Activated T-cell treated with anti-CD3 and anti-CD28 coated beads, Interleukin-2, amount 50 U/mL, for 4 hours (primary cell): ENCODE results near the gene MS4A8. TPM values are rescaled to one million over a fixed set of nuclear protein-coding genes. Genes with fewer than 3 reads are reported as not detected.
"Not testable (repeated sequence)": the region's sequence is repeated elsewhere in the genome, so short reads cannot be mapped to it uniquely, and the experiment has no call there.

Experiments
- ATAC-seq, 2 donors: fragments of 200-7000 bp; cut with Tn5 transposase; one replicate each; pipeline ENCODE4 v1.10.0; 2021
- DNase-seq: peaks from one replicate; pipeline ENCODE4 v3.0.0-alpha.2; 2020
- H3K27me3 Mint-ChIP-seq: one replicate; pipeline ENCODE4 v1.8.0; 2021; ENCODE audit warnings: low read depth, mixed read lengths
- H3K36me3 Mint-ChIP-seq: one replicate; pipeline ENCODE4 v1.8.0; 2022; ENCODE audit warnings: mixed read lengths; ENCODE audit not compliant: insufficient read depth
- H3K4me1 Mint-ChIP-seq: one replicate; pipeline ENCODE4 v1.8.0; 2021; ENCODE audit warnings: low read depth, mixed read lengths
- H3K4me3 Mint-ChIP-seq: one replicate; pipeline ENCODE4 v1.8.0; 2021; ENCODE audit warnings: mild to moderate bottlenecking, moderate library complexity, mixed read lengths
- H3K9me3 Mint-ChIP-seq: one replicate; pipeline ENCODE4 v1.8.0; 2021; ENCODE audit warnings: mixed read lengths
- total RNA-seq, 3 donors: library from RNA; stranded (reverse); gene quantifications; one replicate each; pipeline ENCODE4 v1.2.1, GENCODE V29; 2021

Gene MS4A8
- total RNA-seq, 3 donors from 2014 or later: not detected

GRCh38 chr11:60710482-60710881, 11.1 kb downstream of the MS4A8 start:
- H3K4me1 Mint-ChIP-seq: no peaks in the 10 kb centered on the region
- H3K27me3 Mint-ChIP-seq: peaks cover 16% of the 10 kb centered on the region
- no peak for DNase-seq
- no peaks in the 10 kb centered on the region for H3K36me3 Mint-ChIP-seq
- H3K9me3 Mint-ChIP-seq: no peaks in the 10 kb centered on the region
- ATAC-seq: no peak
- H3K4me3 Mint-ChIP-seq: no peak overlapping the region

- Mint-ChIP-seq H3K9me3 (no peaks in the 10 kb centered on the region), H3K4me1 (no peaks in the 10 kb centered on the region), H3K27me3 (peaks cover 16% of the 10 kb centered on the region), H3K36me3 (no peaks in the 10 kb centered on the region), H3K4me3 (no peak overlapping the region)
- DNase-seq (no peak), ATAC-seq (no peak)
Measured at GRCh38 chr11:60711276-60711675, 11.9 kb downstream of the MS4A8 start.

- H3K36me3 Mint-ChIP-seq, ATAC-seq, H3K9me3 Mint-ChIP-seq, H3K4me3 Mint-ChIP-seq, DNase-seq, H3K4me1 Mint-ChIP-seq: not testable (repeated sequence)
- peaks cover 26% of the 10 kb centered on the region for H3K27me3 Mint-ChIP-seq
Measured at GRCh38 chr11:60713423-60713822, 14.0 kb downstream of the MS4A8 start.

- H3K27me3 Mint-ChIP-seq: peaks cover 37% of the 10 kb centered on the region
- no peaks in the 10 kb centered on the region for H3K9me3 Mint-ChIP-seq
- DNase-seq (no peak), ATAC-seq (no peak)
- H3K4me3 Mint-ChIP-seq: no peak overlapping the region
- H3K36me3 Mint-ChIP-seq: no peaks in the 10 kb centered on the region
- no peaks in the 10 kb centered on the region for H3K4me1 Mint-ChIP-seq
Measured at GRCh38 chr11:60717956-60718355, 18.5 kb downstream of the MS4A8 start.

GRCh38 chr11:60718524-60719316, 19.3 kb downstream of the MS4A8 start:
- H3K9me3 Mint-ChIP-seq: no peaks in the 10 kb centered on the region
- no peaks in the 10 kb centered on the region for H3K36me3 Mint-ChIP-seq
- no peak overlapping the region for H3K4me3 Mint-ChIP-seq
- H3K4me1 Mint-ChIP-seq: no peaks in the 10 kb centered on the region
- ATAC-seq: no peak
- H3K27me3 Mint-ChIP-seq: peaks cover 36% of the 10 kb centered on the region
- DNase-seq: no peak

- Mint-ChIP-seq H3K36me3 (no peaks in the 10 kb centered on the region), H3K4me1 (no peaks in the 10 kb centered on the region), H3K4me3 (no peak overlapping the region), H3K27me3 (peaks cover 35% of the 10 kb centered on the region), H3K9me3 (no peaks in the 10 kb centered on the region)
- DNase-seq: no peak
- ATAC-seq: no peak
Measured at GRCh38 chr11:60719391-60719790, 20.0 kb downstream of the MS4A8 start.

- DNase-seq: no peak
- Mint-ChIP-seq H3K27me3 (peaks cover 28% of the 10 kb centered on the region), H3K4me3 (no peak overlapping the region), H3K9me3 (no peaks in the 10 kb centered on the region), H3K4me1 (no peaks in the 10 kb centered on the region), H3K36me3 (no peaks in the 10 kb centered on the region)
- no peak for ATAC-seq
Measured at GRCh38 chr11:60720460-60720859, 21.0 kb downstream of the MS4A8 start.

GRCh38 chr11:60724420-60724819, 25.0 kb downstream of the MS4A8 start, which contains the start of gene MS4A18:
Gene MS4A18 (plus strand): TSS chr11:60724720.
- no peak within 1 kb of the TSS for H3K4me3 Mint-ChIP-seq
- H3K36me3 Mint-ChIP-seq: no peaks in the 10 kb centered on the region
- DNase-seq: no peak
- H3K9me3 Mint-ChIP-seq: no peaks in the 10 kb centered on the region
- ATAC-seq: no peak
- H3K27me3 Mint-ChIP-seq: peaks cover 21% of the 10 kb centered on the region
- H3K4me1 Mint-ChIP-seq: no peaks in the 10 kb centered on the region

- Mint-ChIP-seq H3K36me3 (no peaks in the 10 kb centered on the region), H3K27me3 (peaks cover 26% of the 10 kb centered on the region), H3K4me1 (no peaks in the 10 kb centered on the region), H3K9me3 (no peaks in the 10 kb centered on the region), H3K4me3 (no peak overlapping the region)
- DNase-seq (no peak), ATAC-seq (no peak)
Measured at GRCh38 chr11:60725592-60725991, 26.2 kb downstream of the MS4A8 start.

GRCh38 chr11:60731586-60731985, 32.2 kb downstream of the MS4A8 start:
- ATAC-seq: no peak
- H3K9me3 Mint-ChIP-seq: no peaks in the 10 kb centered on the region
- no peaks in the 10 kb centered on the region for H3K36me3 Mint-ChIP-seq

GRCh38 chr11:60734279-60734678, 34.9 kb downstream of the MS4A8 start:
- Mint-ChIP-seq H3K27me3 (peaks cover 23% of the 10 kb centered on the region), H3K4me1 (no peaks in the 10 kb centered on the region), H3K4me3 (no peak overlapping the region), H3K36me3 (no peaks in the 10 kb centered on the region), H3K9me3 (no peaks in the 10 kb centered on the region)
- no peak for DNase-seq
- no peak for ATAC-seq

More at GRCh38 chr11:60731586-60731985, 32.2 kb downstream of the MS4A8 start:
- no peak overlapping the region for H3K4me3 Mint-ChIP-seq
- H3K4me1 Mint-ChIP-seq: no peaks in the 10 kb centered on the region
- peaks cover 18% of the 10 kb centered on the region for H3K27me3 Mint-ChIP-seq
- DNase-seq: no peak

- Mint-ChIP-seq H3K27me3 (peaks cover 13% of the 10 kb centered on the region), H3K9me3 (no peaks in the 10 kb centered on the region), H3K4me1 (no peaks in the 10 kb centered on the region), H3K4me3 (no peak overlapping the region), H3K36me3 (no peaks in the 10 kb centered on the region)
- DNase-seq (no peak), ATAC-seq (no peak)
Measured at GRCh38 chr11:60739114-60739513, 39.7 kb downstream of the MS4A8 start.

- H3K27me3 Mint-ChIP-seq: peaks cover 17% of the 10 kb centered on the region
- H3K4me3 Mint-ChIP-seq: no peak overlapping the region
- H3K36me3 Mint-ChIP-seq: no peaks in the 10 kb centered on the region
- ATAC-seq (no peak), DNase-seq (no peak)
- no peaks in the 10 kb centered on the region for H3K9me3 Mint-ChIP-seq
- H3K4me1 Mint-ChIP-seq: no peaks in the 10 kb centered on the region
Measured at GRCh38 chr11:60740573-60740972, 41.2 kb downstream of the MS4A8 start.

- no peak for DNase-seq
- no peak overlapping the region for H3K4me3 Mint-ChIP-seq
- no peaks in the 10 kb centered on the region for H3K9me3 Mint-ChIP-seq
- H3K4me1 Mint-ChIP-seq: no peaks in the 10 kb centered on the region
- no peak for ATAC-seq
- H3K27me3 Mint-ChIP-seq: peaks cover 19% of the 10 kb centered on the region
- H3K36me3 Mint-ChIP-seq: no peaks in the 10 kb centered on the region
Measured at GRCh38 chr11:60741421-60741820, 42.0 kb downstream of the MS4A8 start.

GRCh38 chr11:60743058-60743457, 43.6 kb downstream of the MS4A8 start:
- no peak overlapping the region for H3K4me3 Mint-ChIP-seq
- DNase-seq (no peak), ATAC-seq (no peak)
- H3K27me3 Mint-ChIP-seq: peaks cover 15% of the 10 kb centered on the region
- H3K9me3 Mint-ChIP-seq: no peaks in the 10 kb centered on the region
- no peaks in the 10 kb centered on the region for H3K4me1 Mint-ChIP-seq
- no peaks in the 10 kb centered on the region for H3K36me3 Mint-ChIP-seq
